ENCODE measurements around the gene RHOC.

GRCh38 chr1:112673592-112674439, 33.1 kb downstream of the RHOC start:
- no peak for TF ChIP-seq POLR2A (IDR thresholded peaks at IDR 0.05)
- TF ChIP-seq CTCF (IDR thresholded peaks at IDR 0.05), result peak in 1 of 3 experiments; percentile 43
